Heart left ventricle (tissue), 13 donors: Measurements from ENCODE around the gene NR4A1.

Source experiments
- CTCF ChIP-seq, 12 donors: fragments of 200-600 bp; sonication (generic) in 4 of 12; IDR thresholded peaks; one replicate each; pipeline versions ENCODE4 v1.5.0 to v1.8.0; 2018 to 2022; ENCODE audit warnings: antibody characterized with exemption in 12 of 12, mild to moderate bottlenecking in 5 of 12
- POLR2A ChIP-seq, 2 donors: fragments of 450-650 bp; IDR thresholded peaks; one replicate each; pipeline ENCODE4 v1.6.1; 2017; ENCODE audit warnings: antibody characterized with exemption in 2 of 2, mild to moderate bottlenecking in 2 of 2, moderate library complexity in 2 of 2
- donor health status: ischemic (EF 13 %, LVEDD 7.1; RV severe dilation, severe dysfunction).
- donor health status: DM: no; HTN: yes; CAD: no.
- donor health status: DM: no; HTN: no; CAD: no.
- donor health status: ischemic (EF 25% LVEDD 6.9; RV normal size, moderate dysfunction).
- donor health status: ischemic (EF 25% LVEDD 5.7; RV mildly dilated, moderate dysfunction).
- donor health status: ischemic (EF 35%, LVEDD 5.7; RV mildly dilated, moderate dysfunction).
- donor health status: nonischemic (EF 11% LVEDD 7.7; RV severe dilation, severe dysfunction).
- donor health status: DM: yes; HTN: yes; CAD: no.
- donor health status: PGD.
- donor health status: ischemic (EF 29% LVEDD 5.4; RV normal size, mild dysfunction).
- donor health status: nonischemic (EF 23%, LVEDD 6.1; RV moderate dilation, normal function).

- TF ChIP-seq CTCF (IDR thresholded peaks at IDR 0.05) (no peak), POLR2A (IDR thresholded peaks at IDR 0.05) (no peak)
Measured at GRCh38 chr12:52029685-52030084, 21.6 kb upstream of the NR4A1 start.
